Large intestine (tissue), 12 donors: ENCODE results near the gene CNTRL. TPM values are rescaled to one million over a fixed set of nuclear protein-coding genes. Genes with fewer than 3 reads are reported as not detected.
"Not testable (repeated sequence)": the region's sequence is repeated elsewhere in the genome, so short reads cannot be mapped to it uniquely, and the experiment has no call there.

Experiments used
- DNase-seq, 2 donors: peaks; one replicate each; pipeline versions ENCODE4 v3.0.0 to v3.0.0-alpha.2; 2013
- H3K27ac ChIP-seq: one replicate; pipeline ENCODE4 v1.5.1; 2013; ENCODE audit warnings: low read length
- H3K27me3 ChIP-seq: 2 replicates; pipeline ENCODE4 v1.6.1; 2013; ENCODE audit warnings: low read length; ENCODE audit not compliant: control insufficient read depth, insufficient read depth
- H3K36me3 ChIP-seq: 2 replicates; pipeline ENCODE4 v1.6.1; 2013; ENCODE audit warnings: low read length; ENCODE audit not compliant: control insufficient read depth, insufficient read depth
- H3K4me1 ChIP-seq: one replicate; pipeline ENCODE4 v1.6.1; 2013; ENCODE audit warnings: low read length; ENCODE audit not compliant: control insufficient read depth, insufficient read depth
- H3K4me3 ChIP-seq: one replicate; pipeline ENCODE4 v1.5.1; 2013; ENCODE audit warnings: low read length
- H3K9me3 ChIP-seq: one replicate; pipeline ENCODE4 v1.6.1; 2013; ENCODE audit warnings: mild to moderate bottlenecking, low read depth, low read length, moderate library complexity; ENCODE audit not compliant: control insufficient read depth
- WGBS: methylation state at CpG from one replicate; pipeline ENCODE4 v1.1.5; 2013; ENCODE audit warnings: low lambda C conversion rate; ENCODE audit not compliant: insufficient coverage; 5-methylcytosine and 5-hydroxymethylcytosine counted together
- long read RNA-seq, 11 donors: transcript quantifications; one replicate each; lab custom pipeline, GENCODE V29; 2026
- polyA plus RNA-seq: library from polyadenylated mRNA; unstranded; fragments of 120-200 nt; gene quantifications from one replicate; pipeline ENCODE4 v1.2.1, GENCODE V29; 2013

Gene CNTRL, protein sequence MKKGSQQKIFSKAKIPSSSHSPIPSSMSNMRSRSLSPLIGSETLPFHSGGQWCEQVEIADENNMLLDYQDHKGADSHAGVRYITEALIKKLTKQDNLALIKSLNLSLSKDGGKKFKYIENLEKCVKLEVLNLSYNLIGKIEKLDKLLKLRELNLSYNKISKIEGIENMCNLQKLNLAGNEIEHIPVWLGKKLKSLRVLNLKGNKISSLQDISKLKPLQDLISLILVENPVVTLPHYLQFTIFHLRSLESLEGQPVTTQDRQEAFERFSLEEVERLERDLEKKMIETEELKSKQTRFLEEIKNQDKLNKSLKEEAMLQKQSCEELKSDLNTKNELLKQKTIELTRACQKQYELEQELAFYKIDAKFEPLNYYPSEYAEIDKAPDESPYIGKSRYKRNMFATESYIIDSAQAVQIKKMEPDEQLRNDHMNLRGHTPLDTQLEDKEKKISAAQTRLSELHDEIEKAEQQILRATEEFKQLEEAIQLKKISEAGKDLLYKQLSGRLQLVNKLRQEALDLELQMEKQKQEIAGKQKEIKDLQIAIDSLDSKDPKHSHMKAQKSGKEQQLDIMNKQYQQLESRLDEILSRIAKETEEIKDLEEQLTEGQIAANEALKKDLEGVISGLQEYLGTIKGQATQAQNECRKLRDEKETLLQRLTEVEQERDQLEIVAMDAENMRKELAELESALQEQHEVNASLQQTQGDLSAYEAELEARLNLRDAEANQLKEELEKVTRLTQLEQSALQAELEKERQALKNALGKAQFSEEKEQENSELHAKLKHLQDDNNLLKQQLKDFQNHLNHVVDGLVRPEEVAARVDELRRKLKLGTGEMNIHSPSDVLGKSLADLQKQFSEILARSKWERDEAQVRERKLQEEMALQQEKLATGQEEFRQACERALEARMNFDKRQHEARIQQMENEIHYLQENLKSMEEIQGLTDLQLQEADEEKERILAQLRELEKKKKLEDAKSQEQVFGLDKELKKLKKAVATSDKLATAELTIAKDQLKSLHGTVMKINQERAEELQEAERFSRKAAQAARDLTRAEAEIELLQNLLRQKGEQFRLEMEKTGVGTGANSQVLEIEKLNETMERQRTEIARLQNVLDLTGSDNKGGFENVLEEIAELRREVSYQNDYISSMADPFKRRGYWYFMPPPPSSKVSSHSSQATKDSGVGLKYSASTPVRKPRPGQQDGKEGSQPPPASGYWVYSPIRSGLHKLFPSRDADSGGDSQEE (N-terminal part only)
- polyA plus RNA-seq, result 15.8 TPM
- long read RNA-seq, donor 1, result 0 reads
- long read RNA-seq, donor 2, result 0 reads
- long read RNA-seq, donor 3, result 0 reads
- long read RNA-seq, donor 4, result 0 reads
- long read RNA-seq, donor 5, result 0 reads
- long read RNA-seq, donor 6, partial matches to known transcripts, result 6 of 6 reads
- long read RNA-seq, donor 6, other reads (novel, unspliced or antisense), result 0 of 6 reads
- long read RNA-seq, donor 7, partial matches to known transcripts, result 0 of 20 reads
- long read RNA-seq, donor 7, other reads (novel, unspliced or antisense), result 20 of 20 reads
- long read RNA-seq, donor 8, partial matches to known transcripts, result 21 of 57 reads
- long read RNA-seq, donor 8, other reads (novel, unspliced or antisense), result 36 of 57 reads
- long read RNA-seq, donor 9, result 0 reads
- long read RNA-seq, donor 10, partial matches to known transcripts, result 5 of 67 reads
- long read RNA-seq, donor 10, other reads (novel, unspliced or antisense), result 62 of 67 reads
- long read RNA-seq, donor 11, result 0 reads

GRCh38 chr9:121074370-121075250, at the start of gene CNTRL:
CNTRL (plus strand) TSS chr9:121074955; CDS start chr9:121088327, 13,372 bp downstream.
- no peaks in the 10 kb centered on the region for H3K36me3 ChIP-seq

DNA sequence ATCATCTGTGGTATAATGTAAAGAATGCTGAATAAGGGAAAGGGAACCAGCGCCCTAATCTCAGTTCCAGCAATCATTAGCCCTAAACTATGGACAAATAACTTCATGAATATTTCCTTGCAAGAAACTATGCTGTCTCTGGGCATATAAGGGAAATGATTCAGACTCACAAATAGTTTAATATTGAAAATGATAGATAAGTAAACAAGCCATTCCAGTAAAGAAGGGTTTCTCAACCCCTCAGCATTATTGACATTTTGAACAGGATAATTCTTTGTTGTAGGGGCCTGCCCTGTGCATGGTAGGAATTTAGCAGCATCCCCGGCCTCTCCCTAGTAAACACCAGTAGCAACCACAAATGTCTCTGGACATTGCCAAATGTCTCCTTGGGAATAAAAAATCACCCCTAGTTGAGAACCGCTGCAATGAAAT, 48.5 kb upstream of the CNTRL start:
- H3K4me3 ChIP-seq, result no peak overlapping the region
- WGBS, result no CpG with 5 or more reads among the region's 3 CpGs
- H3K9me3 ChIP-seq, result no peaks in the 10 kb centered on the region
- no peaks in the 10 kb centered on the region for H3K27me3 ChIP-seq
- peaks cover 13% of the 10 kb centered on the region for H3K36me3 ChIP-seq
- no peak overlapping the region for H3K27ac ChIP-seq
- no peak for DNase-seq
- H3K4me1 ChIP-seq, result peaks cover 4% of the 10 kb centered on the region

More at GRCh38 chr9:121074370-121075250, at the start of gene CNTRL:
- peaks cover 4% of the 10 kb centered on the region for H3K9me3 ChIP-seq
- DNase-seq, result peak; percentile 79 to 92
- H3K27ac ChIP-seq, result peak within 1 kb of the TSS; percentile 85
- peak within 1 kb of the TSS; percentile 80 for H3K4me3 ChIP-seq
- H3K4me1 ChIP-seq, result peaks cover 9% of the 10 kb centered on the region
- H3K27me3 ChIP-seq, result no peaks in the 10 kb centered on the region
- no CpG with 5 or more reads among the region's 85 CpGs for WGBS

DNA sequence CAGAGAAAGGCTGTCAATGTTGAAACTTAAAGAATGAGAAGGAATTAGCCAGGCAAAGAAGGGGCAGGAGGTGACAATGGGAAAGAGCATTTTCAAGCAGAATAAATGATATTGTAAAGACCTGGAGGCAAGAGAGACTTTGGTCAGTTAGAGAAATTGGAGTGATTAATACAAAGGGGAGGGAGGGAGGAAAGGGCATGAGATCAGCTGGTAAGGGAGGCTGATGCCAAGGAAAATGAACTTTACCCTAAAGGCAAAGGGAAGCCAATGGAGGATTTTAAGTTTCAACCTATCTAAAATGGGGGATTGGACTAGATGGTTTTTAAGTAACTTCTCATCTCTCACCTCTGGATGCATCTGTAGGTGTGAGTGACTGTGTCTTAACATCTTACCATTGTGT, 48.0 kb upstream of the CNTRL start:
- Histone ChIP-seq H3K27ac (no peak overlapping the region), H3K27me3 (no peaks in the 10 kb centered on the region), H3K4me3 (no peak overlapping the region), H3K4me1 (peaks cover 4% of the 10 kb centered on the region), H3K9me3 (no peaks in the 10 kb centered on the region), H3K36me3 (peaks cover 14% of the 10 kb centered on the region)
- peak; percentile 18 to 49 for DNase-seq

GRCh38 chr9:121028285-121028684, 46.5 kb upstream of the CNTRL start:
- not testable (repeated sequence) for H3K9me3 ChIP-seq, H3K27me3 ChIP-seq, H3K4me1 ChIP-seq, H3K27ac ChIP-seq, H3K4me3 ChIP-seq, DNase-seq
- WGBS, result 100% methylated on average over 1 of the region's 4 CpGs
- peaks cover 12% of the 10 kb centered on the region for H3K36me3 ChIP-seq

- no CpG with 5 or more reads among the region's 1 CpG for WGBS
- Histone ChIP-seq H3K27ac (no peak overlapping the region), H3K4me3 (no peak overlapping the region), H3K4me1 (peaks cover 4% of the 10 kb centered on the region), H3K9me3 (no peaks in the 10 kb centered on the region), H3K27me3 (no peaks in the 10 kb centered on the region), H3K36me3 (peaks cover 9% of the 10 kb centered on the region)
- no peak for DNase-seq
Observed at GRCh38 chr9:121029469-121029868, 45.3 kb upstream of the CNTRL start.

GRCh38 chr9:121034529-121034928, 40.2 kb upstream of the CNTRL start:
- Histone ChIP-seq H3K9me3 (no peaks in the 10 kb centered on the region), H3K27me3 (no peaks in the 10 kb centered on the region), H3K4me3 (no peak overlapping the region), H3K4me1 (no peaks in the 10 kb centered on the region), H3K36me3 (peaks cover 8% of the 10 kb centered on the region), H3K27ac (no peak overlapping the region)
- DNase-seq, result no peak
- WGBS, result 40% methylated on average over 2 of the region's 2 CpGs

DNA sequence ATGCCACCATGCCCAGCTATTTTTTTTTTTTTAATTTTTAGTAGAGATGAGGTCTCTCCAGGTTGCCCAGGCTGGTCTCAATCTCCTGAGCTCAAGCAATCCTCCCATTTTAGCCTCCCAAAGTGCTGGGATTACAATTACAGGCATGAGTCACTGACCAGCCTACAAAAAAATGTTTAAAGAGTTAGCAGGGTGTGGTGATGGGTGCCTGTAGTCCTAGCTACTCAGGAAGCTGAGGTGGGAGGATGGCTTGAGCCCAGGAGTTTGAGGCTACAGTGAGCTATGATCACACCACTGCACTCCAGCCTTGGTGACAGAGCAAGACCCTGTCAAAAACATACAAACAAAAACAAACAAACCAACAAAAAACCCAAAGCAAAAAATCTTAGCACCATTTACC, 39.0 kb upstream of the CNTRL start:
- H3K9me3 ChIP-seq, H3K27ac ChIP-seq, DNase-seq, H3K4me1 ChIP-seq, H3K27me3 ChIP-seq, H3K36me3 ChIP-seq, H3K4me3 ChIP-seq: not testable (repeated sequence)

DNA sequence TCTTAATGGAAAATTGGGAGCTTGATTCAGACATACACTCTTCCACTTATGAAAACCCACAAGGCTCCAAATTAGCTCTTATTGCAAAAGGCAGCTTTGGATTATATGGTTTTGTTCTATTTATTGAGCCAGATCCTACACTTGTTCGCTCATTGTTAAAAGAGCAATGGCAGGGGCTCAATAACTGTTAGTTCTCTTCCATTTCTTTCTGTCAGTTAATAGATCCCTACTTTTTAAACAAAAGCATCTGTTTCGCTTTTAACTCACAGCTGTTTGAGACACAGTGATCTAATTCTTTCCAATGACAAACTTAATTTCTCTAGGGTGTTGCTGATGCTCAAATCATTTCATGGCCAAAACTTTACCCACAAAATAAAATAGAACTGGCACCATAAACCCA, 36.4 kb upstream of the CNTRL start:
- peaks cover 3% of the 10 kb centered on the region for H3K36me3 ChIP-seq
- 100% methylated on average over 2 of the region's 2 CpGs for WGBS
- H3K4me1 ChIP-seq, result no peaks in the 10 kb centered on the region
- H3K27ac ChIP-seq, result no peak overlapping the region
- no peaks in the 10 kb centered on the region for H3K27me3 ChIP-seq
- H3K4me3 ChIP-seq, result no peak overlapping the region
- no peak for DNase-seq
- no peaks in the 10 kb centered on the region for H3K9me3 ChIP-seq

DNA sequence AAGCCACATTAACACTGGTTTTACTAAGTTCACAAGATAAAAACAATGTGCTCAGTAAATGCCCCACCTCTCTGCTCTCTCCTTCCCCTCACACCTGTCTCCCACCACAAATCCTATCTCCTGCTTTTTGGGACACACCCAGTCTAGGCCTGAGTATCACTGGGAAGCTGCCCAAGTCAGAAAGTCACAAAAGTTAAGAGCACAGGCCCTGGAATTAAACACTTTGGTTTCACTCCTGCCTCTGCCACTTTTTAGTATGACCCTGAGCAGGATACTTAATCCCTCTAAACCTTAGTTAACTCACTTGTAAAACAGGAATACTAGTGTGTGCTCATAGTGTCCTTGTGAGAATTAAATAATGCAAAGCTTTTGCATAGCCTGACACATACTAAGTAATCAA, 36.0 kb upstream of the CNTRL start:
- no peaks in the 10 kb centered on the region for H3K27me3 ChIP-seq
- no peaks in the 10 kb centered on the region for H3K9me3 ChIP-seq
- H3K27ac ChIP-seq, result no peak overlapping the region
- no peak overlapping the region for H3K4me3 ChIP-seq
- H3K4me1 ChIP-seq, result no peaks in the 10 kb centered on the region
- H3K36me3 ChIP-seq, result peaks cover 3% of the 10 kb centered on the region
- DNase-seq, result no peak
